Epithelial cell of proximal tubule (primary cell): ENCODE results near the gene RTKN2. TPM values are rescaled to one million over a fixed set of nuclear protein-coding genes. Genes with fewer than 3 reads are reported as not detected.

Experiments used
- DNase-seq: peaks from one replicate; pipeline ENCODE4 v3.0.0-alpha.2; 2011; ENCODE audit warnings: low read depth
- H3K4me3 ChIP-seq: 2 replicates; pipeline ENCODE4 v1.5.1; 2011; ENCODE audit warnings: low read depth, mild to moderate bottlenecking, low read length
- total RNA-seq: library from RNA; depleted of rRNA; stranded (reverse); fragments of >200 nt; gene quantifications from 2 replicates; pipeline ENCODE4 v1.2.3, GENCODE V29; 2015
- TF ChIP-seq, protein P1 (sequence below): conservative IDR thresholded peaks from 2 replicates; pipeline ENCODE4 v1.5.1; 2012; ENCODE audit warnings: low read depth, mild to moderate bottlenecking, low read length

RTKN2 gene
- total RNA-seq, 1 donor from 2014 or later, result 7.1 TPM

DNA sequence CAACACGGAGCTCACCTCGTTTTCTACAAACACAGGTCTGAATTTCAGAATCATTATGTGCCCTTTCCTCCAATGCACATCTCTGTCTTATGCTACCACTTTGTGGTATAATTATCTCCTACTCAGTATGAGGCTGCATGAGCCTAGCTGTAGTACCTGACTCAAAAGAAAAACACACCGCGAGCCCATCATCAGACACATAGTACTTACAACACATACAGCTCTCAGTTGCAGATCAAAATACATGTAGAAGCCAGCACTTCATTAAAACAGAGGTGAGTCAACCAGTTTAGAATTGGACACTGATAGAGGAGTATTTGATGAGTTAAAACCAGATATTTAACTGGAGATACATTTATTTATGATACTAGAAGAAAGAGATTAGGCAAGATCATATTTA lies 1.4 kb upstream of the RTKN2 start:
- no peak overlapping the region for H3K4me3 ChIP-seq
- TF ChIP-seq, protein P1, sequence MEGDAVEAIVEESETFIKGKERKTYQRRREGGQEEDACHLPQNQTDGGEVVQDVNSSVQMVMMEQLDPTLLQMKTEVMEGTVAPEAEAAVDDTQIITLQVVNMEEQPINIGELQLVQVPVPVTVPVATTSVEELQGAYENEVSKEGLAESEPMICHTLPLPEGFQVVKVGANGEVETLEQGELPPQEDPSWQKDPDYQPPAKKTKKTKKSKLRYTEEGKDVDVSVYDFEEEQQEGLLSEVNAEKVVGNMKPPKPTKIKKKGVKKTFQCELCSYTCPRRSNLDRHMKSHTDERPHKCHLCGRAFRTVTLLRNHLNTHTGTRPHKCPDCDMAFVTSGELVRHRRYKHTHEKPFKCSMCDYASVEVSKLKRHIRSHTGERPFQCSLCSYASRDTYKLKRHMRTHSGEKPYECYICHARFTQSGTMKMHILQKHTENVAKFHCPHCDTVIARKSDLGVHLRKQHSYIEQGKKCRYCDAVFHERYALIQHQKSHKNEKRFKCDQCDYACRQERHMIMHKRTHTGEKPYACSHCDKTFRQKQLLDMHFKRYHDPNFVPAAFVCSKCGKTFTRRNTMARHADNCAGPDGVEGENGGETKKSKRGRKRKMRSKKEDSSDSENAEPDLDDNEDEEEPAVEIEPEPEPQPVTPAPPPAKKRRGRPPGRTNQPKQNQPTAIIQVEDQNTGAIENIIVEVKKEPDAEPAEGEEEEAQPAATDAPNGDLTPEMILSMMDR, result no peak
- no peak for DNase-seq

DNA sequence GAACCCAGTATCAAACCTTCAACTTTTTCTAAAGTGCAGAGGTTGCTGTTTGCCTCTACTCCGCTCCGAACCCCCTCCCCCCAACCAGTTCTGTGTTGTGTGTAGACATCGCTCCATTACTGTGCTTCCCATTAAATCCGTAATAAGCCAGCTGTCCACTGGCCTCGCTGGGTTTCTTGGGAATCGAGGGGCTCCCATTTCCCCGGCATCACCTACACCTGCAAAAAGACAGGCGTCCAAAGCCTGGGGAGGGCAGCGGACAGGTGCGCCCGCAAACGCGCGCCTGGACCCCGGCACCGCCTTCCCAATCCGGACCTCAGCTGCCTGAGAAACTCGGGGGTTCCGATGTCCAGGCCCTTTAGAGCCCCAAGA lies 631 bp downstream of the RTKN2 start:
- no peak for DNase-seq
- TF ChIP-seq, protein P1, result no peak
- H3K4me3 ChIP-seq, result peak overlapping the region; percentile 66

DNA sequence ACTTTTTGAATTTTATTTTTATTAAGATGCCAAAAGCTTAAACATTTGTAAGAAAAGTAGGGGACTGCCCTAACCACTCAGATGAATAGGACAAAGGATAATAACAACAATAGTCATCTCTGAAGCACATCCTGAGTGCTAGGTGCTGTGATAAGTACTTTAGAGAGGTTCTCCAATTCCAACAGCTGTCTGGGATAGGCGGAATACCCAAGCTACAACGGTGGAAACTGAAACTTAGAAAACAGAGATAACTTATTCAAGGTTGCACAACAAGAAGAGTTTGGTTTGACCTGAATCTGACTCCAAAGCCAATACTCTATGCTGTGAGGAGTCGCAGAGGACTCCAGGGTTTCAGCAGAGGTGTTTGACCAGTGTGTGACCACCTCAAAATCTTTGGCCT lies 2.0 kb downstream of the RTKN2 start:
- TF ChIP-seq, protein P1, result no peak
- H3K4me3 ChIP-seq, result no peak overlapping the region
- no peak for DNase-seq

DNA sequence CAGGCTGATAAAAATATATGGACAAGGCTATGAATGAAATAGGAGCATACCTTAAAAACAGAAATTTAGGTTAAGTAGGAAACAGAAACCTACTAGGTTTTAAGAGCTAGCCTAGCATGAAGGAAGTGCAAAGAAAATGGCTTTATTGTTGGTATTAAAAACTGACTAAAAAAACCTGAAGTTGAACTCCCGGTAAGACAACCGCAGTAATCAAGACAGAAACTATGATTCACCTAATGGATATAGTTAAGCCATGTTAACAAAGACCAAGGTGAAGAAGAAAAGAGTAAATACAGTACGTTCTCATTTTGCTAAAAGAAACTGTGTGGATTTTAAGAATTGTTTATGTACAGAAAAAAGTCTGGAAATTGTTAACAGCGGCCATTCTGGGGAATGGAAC lies 2.5 kb downstream of the RTKN2 start:
- no peak for DNase-seq
- TF ChIP-seq, protein P1, result no peak
- H3K4me3 ChIP-seq, result no peak overlapping the region

DNA sequence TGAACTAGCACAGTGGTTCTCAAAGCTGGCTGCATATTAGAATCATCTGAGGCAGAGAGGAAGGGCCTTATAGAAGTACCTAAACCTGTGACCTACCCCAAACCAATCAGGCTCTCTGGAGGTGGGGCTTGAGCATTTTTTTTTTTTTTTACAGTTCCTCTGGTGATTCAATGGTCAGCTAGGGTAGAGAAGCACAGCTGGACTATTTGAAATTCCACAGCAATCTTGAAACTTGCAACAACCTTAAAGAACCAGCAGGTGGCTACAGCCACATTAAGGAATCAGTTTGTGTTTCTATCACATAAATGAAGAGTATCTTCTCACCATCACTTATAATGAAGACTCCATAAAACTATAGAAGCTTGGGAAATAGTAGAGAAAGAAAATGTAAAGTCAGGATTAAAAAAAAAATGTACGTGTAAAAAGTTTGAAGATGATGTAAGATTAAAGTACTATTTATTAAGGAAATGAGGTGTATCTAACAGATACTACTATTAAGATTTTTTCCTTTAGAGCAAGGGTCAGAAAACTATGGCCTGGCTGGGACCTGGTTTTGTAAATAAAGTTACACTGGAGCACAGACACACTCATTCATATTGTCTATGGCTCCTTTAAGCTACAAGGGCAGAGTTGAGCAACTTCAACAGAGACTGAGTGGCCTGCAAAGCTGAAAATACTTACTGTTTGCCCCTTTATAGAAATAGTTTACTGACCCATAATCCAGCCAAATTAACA lies 3.8 kb downstream of the RTKN2 start:
- no peak overlapping the region for H3K4me3 ChIP-seq
- peak; percentile 89 for DNase-seq
- TF ChIP-seq, protein P1, result peak; percentile 69

DNA sequence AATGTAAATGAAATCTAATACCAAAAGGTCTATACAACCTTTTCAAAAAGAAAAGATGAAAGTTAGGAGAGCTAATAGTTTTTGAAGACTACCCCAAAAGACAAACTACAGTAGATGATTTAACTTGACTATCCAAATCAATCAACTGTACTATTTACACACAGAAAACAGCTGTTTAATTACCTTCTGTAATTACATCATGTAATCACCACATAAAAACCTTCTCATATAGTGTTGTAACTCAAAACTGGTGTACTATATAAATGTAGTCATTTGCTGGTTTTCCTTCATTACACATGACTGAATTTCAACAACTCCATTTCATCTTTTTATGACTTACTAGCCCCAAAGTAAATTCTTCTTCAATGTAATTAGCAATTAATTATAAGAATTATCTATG lies 4.5 kb downstream of the RTKN2 start:
- H3K4me3 ChIP-seq, result no peak overlapping the region
- DNase-seq, result no peak
- TF ChIP-seq, protein P1, result no peak

DNA sequence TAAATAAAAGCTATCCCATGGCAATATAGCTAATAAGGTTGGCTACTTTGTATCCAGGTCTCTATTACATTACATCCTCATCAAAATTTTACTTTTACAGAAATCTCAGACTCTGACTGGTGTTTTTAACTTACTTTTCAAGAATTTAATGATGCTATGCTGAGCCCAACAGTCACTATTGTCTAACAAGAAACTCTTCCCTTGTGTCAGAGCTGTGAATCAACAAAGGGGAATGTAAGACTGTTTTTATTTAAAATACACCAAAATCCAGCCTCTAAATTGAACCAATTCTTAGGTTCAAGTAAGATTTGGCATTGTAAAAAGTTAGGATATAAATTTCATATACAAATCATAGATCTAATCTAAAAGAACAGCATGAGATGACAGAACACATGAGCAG lies 7.0 kb downstream of the RTKN2 start:
- TF ChIP-seq, protein P1, result no peak
- no peak for DNase-seq
- no peak overlapping the region for H3K4me3 ChIP-seq
